Endothelial cell (in vitro differentiated cells): ENCODE data around the gene ITGA8. TPM values are rescaled to one million over a fixed set of nuclear protein-coding genes. Genes with fewer than 3 reads are reported as not detected.

Source experiments
- DNase-seq: peaks from one replicate; pipeline ENCODE4 v3.0.0; 2021; ENCODE audit warnings: low spot score
- H3K27ac Mint-ChIP-seq: one replicate; pipeline ENCODE4 v1.8.0; 2021; ENCODE audit warnings: mixed read lengths, inconsistent platforms; ENCODE audit not compliant: unreplicated experiment
- H3K27me3 Mint-ChIP-seq: one replicate; pipeline ENCODE4 v1.8.0; 2021; ENCODE audit warnings: mild to moderate bottlenecking, moderate library complexity, mixed read lengths, inconsistent platforms; ENCODE audit not compliant: unreplicated experiment
- H3K36me3 Mint-ChIP-seq: one replicate; pipeline ENCODE4 v1.8.0; 2021; ENCODE audit warnings: mild to moderate bottlenecking, low read depth, mixed read lengths, inconsistent platforms; ENCODE audit not compliant: unreplicated experiment
- H3K4me1 Mint-ChIP-seq: one replicate; pipeline ENCODE4 v1.8.0; 2021; ENCODE audit warnings: mild to moderate bottlenecking, mixed read lengths, inconsistent platforms; ENCODE audit not compliant: unreplicated experiment
- H3K4me3 Mint-ChIP-seq: one replicate; pipeline ENCODE4 v1.8.0; 2021; ENCODE audit warnings: mild to moderate bottlenecking, mixed read lengths, inconsistent platforms; ENCODE audit not compliant: unreplicated experiment
- H3K9me3 Mint-ChIP-seq: one replicate; pipeline ENCODE4 v1.8.0; 2021; ENCODE audit warnings: mixed read lengths, inconsistent platforms; ENCODE audit not compliant: unreplicated experiment
- total RNA-seq: library from RNA; stranded (reverse); fragmentation: NEBNext Ultra II Directional; extraction: Animal tissue kit (Norgen Biotek cat#: 25700); gene quantifications from one replicate; pipeline ENCODE4 v1.2.1, GENCODE V29; 2021; ENCODE audit not compliant: unreplicated experiment
- TF ChIP-seq, protein P1 (sequence below): fragments of 200-600 bp; sonication (generic); IDR thresholded peaks from one replicate; pipeline ENCODE4 v1.5.0; 2021; ENCODE audit warnings: antibody characterized with exemption; ENCODE audit not compliant: unreplicated experiment

The ITGA8 gene
- total RNA-seq, 1 donor from 2014 or later, result 0.51 TPM

DNA sequence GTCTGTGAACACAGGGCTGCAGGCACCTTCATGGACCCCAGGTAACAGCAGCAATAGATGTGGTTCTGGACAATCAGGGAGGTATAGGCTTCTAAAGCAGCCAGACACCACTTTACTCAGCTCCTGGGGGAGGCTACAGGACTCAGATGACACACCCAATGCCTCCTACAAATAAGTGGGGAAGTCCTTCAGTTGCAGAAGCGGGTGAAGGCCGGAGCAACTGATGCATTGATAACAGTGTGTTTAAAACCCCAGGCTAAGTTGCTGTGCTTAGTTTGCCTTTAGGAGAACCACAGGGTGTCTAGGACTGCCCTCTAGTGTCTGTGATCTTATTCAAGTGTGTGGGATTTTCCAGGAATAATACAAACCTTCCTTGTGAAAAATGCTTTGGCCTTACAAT, 5.9 kb upstream of the ITGA8 start:
- H3K36me3 Mint-ChIP-seq, result no peaks in the 10 kb centered on the region
- peak; percentile 22 for DNase-seq
- H3K27ac Mint-ChIP-seq, result no peak overlapping the region

DNA sequence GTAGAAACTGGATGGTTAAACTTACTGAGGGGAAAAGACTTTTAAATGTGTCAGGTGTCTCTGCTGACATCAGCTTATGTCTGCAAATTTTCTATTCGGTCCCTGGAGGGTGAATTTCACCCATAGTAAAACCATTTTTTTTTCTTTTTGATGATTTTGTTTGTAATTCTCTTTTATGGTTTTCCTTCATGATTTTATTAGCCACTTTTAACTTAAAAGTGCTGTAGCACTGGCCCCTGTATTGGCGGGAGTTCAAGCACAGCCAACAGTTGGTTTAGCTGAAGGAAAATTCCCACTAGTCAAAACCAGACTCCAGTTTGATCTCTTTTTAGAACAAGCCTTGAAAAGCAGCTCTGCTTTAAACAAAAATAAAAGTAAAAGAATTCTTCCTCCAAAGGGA, 5.0 kb upstream of the ITGA8 start:
- H3K4me3 Mint-ChIP-seq, result no peak overlapping the region
- TF ChIP-seq, protein P1, sequence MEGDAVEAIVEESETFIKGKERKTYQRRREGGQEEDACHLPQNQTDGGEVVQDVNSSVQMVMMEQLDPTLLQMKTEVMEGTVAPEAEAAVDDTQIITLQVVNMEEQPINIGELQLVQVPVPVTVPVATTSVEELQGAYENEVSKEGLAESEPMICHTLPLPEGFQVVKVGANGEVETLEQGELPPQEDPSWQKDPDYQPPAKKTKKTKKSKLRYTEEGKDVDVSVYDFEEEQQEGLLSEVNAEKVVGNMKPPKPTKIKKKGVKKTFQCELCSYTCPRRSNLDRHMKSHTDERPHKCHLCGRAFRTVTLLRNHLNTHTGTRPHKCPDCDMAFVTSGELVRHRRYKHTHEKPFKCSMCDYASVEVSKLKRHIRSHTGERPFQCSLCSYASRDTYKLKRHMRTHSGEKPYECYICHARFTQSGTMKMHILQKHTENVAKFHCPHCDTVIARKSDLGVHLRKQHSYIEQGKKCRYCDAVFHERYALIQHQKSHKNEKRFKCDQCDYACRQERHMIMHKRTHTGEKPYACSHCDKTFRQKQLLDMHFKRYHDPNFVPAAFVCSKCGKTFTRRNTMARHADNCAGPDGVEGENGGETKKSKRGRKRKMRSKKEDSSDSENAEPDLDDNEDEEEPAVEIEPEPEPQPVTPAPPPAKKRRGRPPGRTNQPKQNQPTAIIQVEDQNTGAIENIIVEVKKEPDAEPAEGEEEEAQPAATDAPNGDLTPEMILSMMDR, result no peak
- H3K4me1 Mint-ChIP-seq, result no peaks in the 10 kb centered on the region
- no peaks in the 10 kb centered on the region for H3K36me3 Mint-ChIP-seq
- no peak for DNase-seq
- peaks cover 2% of the 10 kb centered on the region for H3K27me3 Mint-ChIP-seq
- no peak overlapping the region for H3K27ac Mint-ChIP-seq
- no peaks in the 10 kb centered on the region for H3K9me3 Mint-ChIP-seq

More for the DNA sequence above, 5.9 kb upstream of the ITGA8 start:
- Mint-ChIP-seq H3K27me3 (peaks cover under 1% of the 10 kb centered on the region), H3K4me1 (no peaks in the 10 kb centered on the region), H3K9me3 (no peaks in the 10 kb centered on the region), H3K4me3 (no peak overlapping the region)
- TF ChIP-seq, protein P1, result no peak

DNA sequence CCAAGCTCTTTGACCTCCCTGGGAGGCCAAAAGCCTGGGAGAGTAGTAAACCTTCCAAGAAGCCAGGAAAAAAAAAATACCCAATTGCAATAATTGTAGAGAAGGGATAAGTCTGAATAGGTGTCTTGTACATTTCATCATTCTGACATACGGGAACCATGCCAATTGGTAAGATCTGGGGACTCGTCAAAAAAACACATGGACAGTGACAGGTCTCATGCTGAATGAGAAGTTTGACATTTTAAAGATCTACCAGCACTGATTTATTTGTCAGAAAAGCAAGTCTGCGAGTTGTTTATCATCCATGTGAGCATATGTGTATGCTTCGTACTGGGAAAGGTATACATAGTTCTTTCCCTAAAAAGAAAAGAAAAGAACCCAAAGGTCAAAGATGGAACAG, 4.1 kb upstream of the ITGA8 start:
- Mint-ChIP-seq H3K36me3 (no peaks in the 10 kb centered on the region), H3K4me3 (no peak overlapping the region), H3K9me3 (no peaks in the 10 kb centered on the region), H3K4me1 (peaks cover 4% of the 10 kb centered on the region), H3K27me3 (peaks cover 6% of the 10 kb centered on the region), H3K27ac (no peak overlapping the region)
- DNase-seq, result no peak
- TF ChIP-seq, protein P1, result no peak

DNA sequence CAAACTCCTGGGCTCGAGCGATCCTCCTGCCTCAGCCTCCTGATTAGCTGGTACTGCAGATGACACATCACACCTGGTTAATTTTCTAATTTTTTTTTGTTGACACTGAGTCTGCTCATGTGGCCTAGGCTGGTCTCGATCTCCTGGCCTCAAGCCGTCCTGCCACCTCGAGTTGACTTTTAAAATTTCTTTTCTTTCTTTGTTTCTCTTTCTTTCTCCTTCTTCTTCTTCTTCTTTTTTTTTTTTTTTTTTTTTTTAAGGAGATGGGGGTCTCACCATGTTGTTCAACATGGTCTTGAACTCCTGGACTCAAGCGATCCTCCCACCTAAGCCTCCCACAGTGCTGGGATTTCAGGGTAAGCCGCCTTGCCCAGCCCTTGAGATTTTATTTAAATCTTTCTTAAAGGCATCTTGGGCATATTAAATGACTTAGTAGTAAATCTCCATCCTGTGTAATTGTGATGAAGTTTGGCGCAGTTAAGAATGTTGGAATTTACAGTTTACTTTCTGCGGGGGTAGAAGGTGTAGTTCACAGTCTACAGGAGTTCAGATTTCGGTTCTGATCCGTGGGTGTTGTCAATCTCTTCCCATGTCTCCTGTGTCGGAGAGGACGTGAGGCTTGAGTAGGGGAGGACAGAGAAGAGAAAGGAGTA, 1.0 kb upstream of the ITGA8 start:
- Mint-ChIP-seq H3K36me3 (no peaks in the 10 kb centered on the region), H3K4me3 (peak overlapping the region; percentile 42), H3K4me1 (peaks cover 5% of the 10 kb centered on the region), H3K27ac (no peak overlapping the region), H3K9me3 (no peaks in the 10 kb centered on the region), H3K27me3 (peaks cover 7% of the 10 kb centered on the region)
- TF ChIP-seq, protein P1, result no peak
- no peak for DNase-seq

DNA sequence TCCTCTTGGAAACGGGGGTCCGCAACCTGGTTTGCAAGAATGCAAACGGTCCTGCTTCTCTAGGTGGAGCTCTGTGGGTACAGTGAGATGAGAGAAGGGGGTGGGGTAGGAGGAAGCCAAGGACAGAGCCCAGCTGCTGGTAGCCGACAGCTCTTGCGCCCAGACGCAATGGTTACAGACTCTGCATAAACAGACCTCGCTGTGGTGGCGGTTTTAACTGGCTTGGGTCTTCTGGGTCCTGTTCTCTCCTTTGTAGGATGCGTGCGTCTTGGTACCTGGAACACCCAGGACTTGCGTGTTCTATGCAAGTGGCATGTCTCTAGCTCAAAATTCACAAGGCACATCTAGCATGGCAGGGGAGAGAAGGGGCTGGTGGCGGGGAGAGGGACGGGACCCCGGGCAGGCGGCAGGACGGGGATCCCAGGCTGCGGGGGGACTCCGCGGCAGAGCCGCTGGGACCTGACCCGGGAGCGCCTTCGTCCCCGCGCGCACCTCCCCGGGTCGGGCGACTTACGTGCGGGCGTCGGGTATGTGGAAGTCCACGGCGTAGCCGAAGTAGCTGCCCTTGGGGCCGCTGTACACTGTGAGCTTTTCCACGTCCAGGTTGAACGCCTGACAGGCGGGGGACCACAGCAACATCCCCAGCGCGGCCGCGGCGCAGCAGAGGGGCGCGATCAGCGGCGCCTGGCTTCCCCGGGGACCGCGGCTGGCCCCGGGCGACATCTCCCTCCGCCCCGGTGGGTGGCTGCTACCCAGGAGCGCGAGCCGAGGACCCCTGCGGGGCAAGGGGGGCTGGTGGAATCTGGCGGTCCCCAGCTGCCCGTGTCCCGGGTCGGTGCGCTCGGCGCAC, 448 bp downstream of the ITGA8 start:
- peaks cover 7% of the 10 kb centered on the region for H3K27me3 Mint-ChIP-seq
- H3K27ac Mint-ChIP-seq, result no peak overlapping the region
- H3K36me3 Mint-ChIP-seq, result no peaks in the 10 kb centered on the region
- TF ChIP-seq, protein P1, result no peak
- no peaks in the 10 kb centered on the region for H3K9me3 Mint-ChIP-seq
- peak overlapping the region; percentile 92 for H3K4me3 Mint-ChIP-seq
- peaks cover 5% of the 10 kb centered on the region for H3K4me1 Mint-ChIP-seq
- DNase-seq, result peak; percentile 35
